Measurements from ENCODE around the gene UBE2QL1. TPM values are rescaled to one million over a fixed set of nuclear protein-coding genes. Genes with fewer than 3 reads are reported as not detected.

Gene UBE2QL1
- total and polyA plus RNA-seq, 2 donors from 2014 or later = 0.31 to 4.8 TPM

- Histone ChIP-seq H3K27me3 (ENCODE audit: control insufficient read depth, insufficient read depth, low read length) (no peaks in the 10 kb centered on the region), H3K9ac (ENCODE audit: low read length in 3 of 3) (no peak overlapping the region), H3K27ac (ENCODE audit: low read depth in 2 of 2, low read length in 2 of 2) (no peak overlapping the region), H3K4me3 (ENCODE audit: low read length in 3 of 3) (no peak overlapping the region), H3K9me3 (ENCODE audit: control insufficient read depth in 2 of 3, insufficient read depth in 1 of 3, low read length in 3 of 3) (no peaks in the 10 kb centered on the region), H3K36me3 (ENCODE audit: control insufficient read depth in 2 of 3, insufficient read depth in 3 of 3, low read length in 3 of 3) (no peaks in the 10 kb centered on the region), H3K4me1 (ENCODE audit: control insufficient read depth in 2 of 3, insufficient read depth in 2 of 3, low read depth in 1 of 3, low read length in 3 of 3) (peaks cover 0 to 2% (median 0%) of the 10 kb centered on the region in 3 donors)
- no peak for TF ChIP-seq CTCF (IDR thresholded peaks at IDR 0.05; ENCODE audit: borderline replicate concordance, extremely low read depth, insufficient read depth)
- intact Hi-C loops (cut with DNase I) = no loop called here
- no peak for FAIRE-seq
- DNase-seq = peak in 2 of 5 donors; percentile 15 to 25
Measured at GRCh38 chr5:6491196-6491918, 42.7 kb downstream of the UBE2QL1 start.

GRCh38 chr5:6491919-6492290, 43.2 kb downstream of the UBE2QL1 start:
- H3K4me3 ChIP-seq (ENCODE audit: low read length in 3 of 3) = no peak overlapping the region
- intact Hi-C loops (cut with DNase I) = no loop called here

GRCh38 chr5:6492934-6493333, 44.3 kb downstream of the UBE2QL1 start:
- intact Hi-C loops (cut with DNase I) = no loop called here
- Histone ChIP-seq H3K27ac (ENCODE audit: low read depth in 2 of 2, low read length in 2 of 2) (no peak overlapping the region), H3K4me1 (ENCODE audit: control insufficient read depth in 2 of 3, insufficient read depth in 2 of 3, low read depth in 1 of 3, low read length in 3 of 3) (peaks cover 0 to 2% (median 0%) of the 10 kb centered on the region in 3 donors), H3K27me3 (ENCODE audit: control insufficient read depth, insufficient read depth, low read length) (no peaks in the 10 kb centered on the region), H3K9me3 (ENCODE audit: control insufficient read depth in 2 of 3, insufficient read depth in 1 of 3, low read length in 3 of 3) (no peaks in the 10 kb centered on the region), H3K4me3 (ENCODE audit: low read length in 3 of 3) (no peak overlapping the region), H3K9ac (ENCODE audit: low read length in 3 of 3) (no peak overlapping the region), H3K36me3 (ENCODE audit: control insufficient read depth in 2 of 3, insufficient read depth in 3 of 3, low read length in 3 of 3) (no peaks in the 10 kb centered on the region)
- FAIRE-seq (no peak), DNase-seq (no peak)
- no peak for TF ChIP-seq CTCF (IDR thresholded peaks at IDR 0.05; ENCODE audit: borderline replicate concordance, extremely low read depth, insufficient read depth)

More at GRCh38 chr5:6491919-6492290, 43.2 kb downstream of the UBE2QL1 start:
- no peak for TF ChIP-seq CTCF (IDR thresholded peaks at IDR 0.05; ENCODE audit: borderline replicate concordance, extremely low read depth, insufficient read depth)
- Histone ChIP-seq H3K4me1 (ENCODE audit: control insufficient read depth in 2 of 3, insufficient read depth in 2 of 3, low read depth in 1 of 3, low read length in 3 of 3) (peaks cover 0 to 2% (median 0%) of the 10 kb centered on the region in 3 donors), H3K36me3 (ENCODE audit: control insufficient read depth in 2 of 3, insufficient read depth in 3 of 3, low read length in 3 of 3) (no peaks in the 10 kb centered on the region), H3K9me3 (ENCODE audit: control insufficient read depth in 2 of 3, insufficient read depth in 1 of 3, low read length in 3 of 3) (no peaks in the 10 kb centered on the region), H3K27me3 (ENCODE audit: control insufficient read depth, insufficient read depth, low read length) (no peaks in the 10 kb centered on the region), H3K9ac (ENCODE audit: low read length in 3 of 3) (no peak overlapping the region), H3K27ac (ENCODE audit: low read depth in 2 of 2, low read length in 2 of 2) (no peak overlapping the region)
- DNase-seq (no peak), FAIRE-seq (no peak)
